CD4-positive, alpha-beta T cell treated with Interleukin-10 for 1 hour (primary cell): ENCODE measurements around the gene WRNIP1.

ENCODE experiments used
- DNase-seq: peaks from one replicate; pipeline ENCODE4 v3.0.0-alpha.2; 2020

The WRNIP1 gene

DNA sequence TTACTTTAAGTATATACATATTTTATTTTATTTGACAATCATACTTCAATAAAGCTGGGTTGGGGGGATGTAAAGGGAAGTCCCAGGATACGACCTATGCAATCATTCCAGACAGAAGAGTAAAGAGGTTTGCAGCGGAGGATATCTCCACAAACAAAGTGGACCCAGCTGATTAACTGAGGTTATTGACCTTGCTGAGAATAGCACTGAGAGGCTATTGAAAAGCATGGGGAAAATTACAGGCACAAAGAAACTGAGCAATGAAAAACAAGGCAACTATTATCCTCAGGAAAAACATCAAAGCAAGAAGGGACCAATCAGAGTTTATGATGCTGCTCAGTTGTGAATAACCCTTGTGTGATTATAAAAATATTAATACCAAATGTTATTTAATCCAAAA, 43.8 kb downstream of the WRNIP1 start:
- DNase-seq = no peak

DNA sequence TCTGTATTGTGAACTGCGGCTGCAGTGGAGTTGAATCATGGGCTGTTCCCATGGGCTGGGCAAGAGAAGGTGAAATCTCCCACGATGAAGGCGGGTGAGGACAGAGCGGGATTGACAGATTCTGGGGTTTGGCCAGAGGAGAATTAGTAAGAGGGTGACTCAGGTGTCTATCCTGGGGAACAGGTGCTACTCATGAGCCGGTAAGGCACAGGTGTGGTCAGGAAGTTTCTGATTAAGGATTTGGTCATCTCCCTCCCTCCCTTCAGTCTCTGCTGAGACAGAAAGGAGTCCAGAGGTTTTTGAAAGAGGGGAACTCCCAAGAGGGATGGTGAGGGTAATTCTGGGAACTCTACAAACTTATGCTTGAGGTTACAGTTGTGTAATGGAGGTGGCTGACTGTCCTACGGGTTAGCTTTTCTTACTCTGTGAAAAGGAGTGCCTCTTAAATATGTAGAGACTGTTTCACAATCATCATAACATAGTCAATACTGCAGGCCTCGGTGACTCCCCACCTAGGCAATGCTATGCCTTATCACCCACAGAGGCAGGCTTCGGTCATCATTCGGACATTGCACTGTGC, 45.0 kb downstream of the WRNIP1 start:
- DNase-seq = no peak

DNA sequence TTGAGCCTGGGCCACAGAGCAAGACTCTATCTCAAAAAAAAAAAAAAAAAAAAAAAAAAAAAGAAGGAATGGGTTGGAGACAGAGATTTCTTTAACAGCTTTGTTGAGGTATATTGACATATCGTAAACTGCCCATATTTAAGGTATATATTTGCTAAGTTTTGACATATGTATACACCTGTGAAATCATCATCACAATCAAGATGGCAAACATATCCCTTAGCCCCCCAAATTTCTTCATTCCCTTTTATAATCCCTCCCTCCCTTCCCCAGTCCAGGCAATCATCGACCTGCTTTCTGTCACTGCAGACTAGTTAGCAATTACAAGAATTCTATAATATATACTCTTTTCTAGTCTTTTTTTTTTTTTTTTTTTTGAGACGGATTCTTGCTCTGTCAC, 47.5 kb downstream of the WRNIP1 start:
- no peak for DNase-seq

DNA sequence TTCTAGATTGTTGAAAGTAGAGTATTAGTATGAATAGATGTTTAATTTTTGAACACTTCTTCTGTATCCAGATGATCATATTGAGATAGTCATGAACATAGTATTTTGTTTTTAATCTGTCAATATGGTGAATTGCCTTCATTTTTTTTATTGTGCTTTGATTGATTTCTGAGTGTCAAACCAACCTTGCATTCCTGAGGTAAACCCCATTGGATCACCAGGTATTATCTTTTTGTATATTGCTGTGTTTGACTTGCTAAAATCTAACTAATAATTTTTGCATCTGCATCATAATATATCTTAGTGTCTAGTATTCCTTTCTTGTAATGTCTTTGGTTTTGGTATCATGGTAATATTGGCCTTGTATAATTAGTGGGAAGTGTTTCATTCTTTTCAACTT, 51.0 kb downstream of the WRNIP1 start:
- DNase-seq = no peak

DNA sequence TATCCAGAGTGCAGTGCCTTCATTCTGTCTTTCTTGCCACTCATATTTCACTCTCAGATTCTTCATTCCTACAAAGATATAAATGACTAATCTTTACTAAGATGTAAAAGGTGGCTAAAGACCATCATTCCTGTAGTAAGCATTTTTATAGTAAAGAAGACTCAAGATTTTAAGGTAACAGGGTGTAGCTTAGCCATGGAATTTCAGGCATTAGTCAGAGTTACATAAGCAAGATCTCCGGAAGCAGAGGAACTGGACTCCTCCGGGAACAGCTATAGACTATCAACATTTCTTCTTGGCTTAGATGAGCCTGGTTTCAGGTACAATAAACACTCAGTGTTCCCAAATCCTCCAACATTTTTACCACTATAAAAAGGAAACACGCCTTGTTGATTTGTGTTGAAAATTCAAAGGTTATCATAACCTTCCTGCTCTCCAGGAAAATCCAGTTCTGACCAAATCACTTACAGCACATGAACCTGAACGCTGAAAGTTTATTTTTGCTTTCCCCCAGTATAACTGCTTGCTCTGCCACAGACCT, 52.8 kb downstream of the WRNIP1 start:
- no peak for DNase-seq

DNA sequence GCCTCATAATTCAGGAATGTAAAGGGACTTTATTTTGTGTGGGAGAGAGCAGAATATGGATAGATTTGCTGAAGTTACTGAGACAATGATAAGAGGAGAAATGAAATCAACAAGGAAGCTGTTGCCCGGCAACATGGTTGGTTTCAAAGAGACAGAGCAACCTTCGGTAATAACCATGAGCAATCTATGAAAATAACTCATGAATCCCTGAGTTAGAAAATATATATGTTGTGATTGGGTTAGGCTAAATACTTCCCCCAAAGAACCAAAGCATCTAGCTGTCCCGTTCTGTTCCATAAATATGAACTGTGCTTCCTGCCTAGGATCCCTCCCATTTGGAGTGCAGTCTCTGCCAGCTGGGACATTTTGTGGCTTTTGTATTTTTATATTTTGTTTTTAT, 53.4 kb downstream of the WRNIP1 start:
- DNase-seq = no peak

DNA sequence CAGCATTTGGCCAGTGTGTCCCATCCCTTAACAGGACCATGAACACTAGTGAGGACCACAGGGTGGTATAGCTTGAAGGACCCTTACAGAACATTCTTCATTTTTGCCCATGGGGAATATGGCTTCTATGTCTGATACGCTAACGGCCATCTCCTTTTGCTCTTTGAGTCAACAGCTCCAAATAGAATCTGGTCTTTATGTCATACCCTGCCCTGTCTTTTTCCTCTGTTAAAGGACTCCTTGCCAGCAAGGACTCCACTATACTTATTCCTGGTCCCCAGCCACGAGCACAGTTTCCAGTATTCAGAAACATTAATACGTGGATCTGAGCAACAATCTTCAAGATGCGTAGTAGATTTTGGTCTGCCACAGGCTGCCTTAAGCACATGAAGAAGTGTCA, 53.9 kb downstream of the WRNIP1 start:
- DNase-seq = no peak

DNA sequence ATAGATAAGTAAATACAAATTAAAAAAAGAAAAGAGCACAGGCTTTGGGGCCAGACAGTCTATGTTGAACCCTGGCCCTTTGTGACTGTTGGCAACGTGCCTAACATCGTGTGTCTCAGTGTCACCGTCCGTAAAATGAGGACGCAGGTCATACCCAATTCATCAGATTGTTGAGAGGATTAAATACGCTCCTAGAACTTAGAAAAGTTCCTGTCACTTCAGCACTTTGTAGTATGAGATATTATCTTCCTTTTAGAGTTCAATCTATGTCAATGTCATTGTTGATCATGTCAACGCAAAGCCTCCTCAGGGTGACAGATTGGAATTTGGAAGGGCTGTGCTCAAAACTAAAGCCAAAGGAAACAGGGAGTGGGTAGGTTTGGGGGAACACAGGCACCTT, 54.8 kb downstream of the WRNIP1 start:
- DNase-seq = no peak

DNA sequence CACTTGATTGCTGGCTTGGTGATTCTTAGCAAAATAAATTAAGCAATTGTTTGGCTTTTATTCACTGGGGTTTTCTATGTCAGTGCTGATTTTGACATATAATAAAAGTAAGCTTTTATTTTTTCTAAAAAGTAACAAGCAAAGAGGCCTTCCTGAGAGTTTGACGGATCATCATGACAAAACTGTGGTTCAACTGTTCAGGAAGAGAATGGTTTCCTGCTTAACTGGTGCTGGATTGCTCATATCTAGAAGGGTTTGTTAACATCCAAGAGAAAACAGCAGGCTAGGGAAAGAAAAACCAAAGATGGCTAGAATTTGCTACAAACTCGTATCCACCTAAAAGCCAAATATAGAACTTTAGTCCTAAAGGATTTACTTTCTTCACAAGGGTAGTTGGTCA, 55.2 kb downstream of the WRNIP1 start:
- DNase-seq = no peak

DNA sequence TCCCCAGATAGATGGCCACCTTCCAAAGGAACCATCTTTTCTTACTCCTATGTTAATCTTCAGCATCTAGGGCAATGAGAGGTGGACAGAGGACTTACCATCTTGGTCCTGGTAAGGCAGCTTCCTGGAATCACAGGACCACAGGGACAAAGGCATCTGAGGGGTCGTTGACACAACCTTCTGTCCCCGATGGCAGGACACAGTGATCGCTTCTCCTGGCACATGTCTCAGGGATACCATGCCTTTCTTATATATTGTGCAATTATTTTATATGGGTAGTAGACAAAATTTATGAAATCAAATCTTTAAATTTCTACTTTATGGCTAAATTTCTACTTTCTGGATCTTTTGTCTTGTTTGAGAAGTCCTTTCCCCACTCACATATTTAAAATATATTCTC, 56.4 kb downstream of the WRNIP1 start:
- DNase-seq = no peak

DNA sequence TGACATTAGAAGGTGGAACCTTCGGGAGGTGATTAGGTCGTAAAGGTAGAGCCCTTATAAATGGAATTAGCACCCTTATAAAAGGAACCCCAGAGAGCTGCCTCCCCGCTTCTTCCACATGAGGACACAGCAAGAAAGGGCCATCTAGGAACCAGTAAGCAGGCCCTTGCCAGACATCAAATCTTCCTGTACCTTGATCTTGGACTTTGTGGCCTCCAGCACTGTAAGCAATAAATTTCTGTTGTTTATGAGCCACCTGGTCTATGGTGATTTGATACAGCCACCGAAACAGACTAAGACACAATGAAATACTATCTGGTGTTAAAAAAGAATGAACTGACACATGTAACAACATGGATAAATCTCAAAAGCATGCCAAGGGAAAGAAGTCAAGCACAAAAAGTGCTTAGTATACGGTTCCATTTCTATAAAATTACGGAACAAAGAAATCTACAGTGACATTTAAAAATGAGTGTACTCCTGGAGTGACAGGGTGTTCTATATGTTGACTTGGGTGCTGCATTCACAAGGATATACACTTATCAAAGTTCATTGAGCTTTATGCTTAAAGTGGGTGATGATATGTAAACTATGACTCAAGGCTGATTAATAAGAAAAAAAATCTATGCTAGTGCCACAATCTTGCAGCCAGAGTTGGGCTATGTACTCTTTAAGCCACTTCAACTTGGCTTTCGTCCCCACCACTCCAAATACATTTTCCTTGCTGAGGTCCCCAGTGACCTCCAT, 58.1 kb downstream of the WRNIP1 start:
- no peak for DNase-seq

DNA sequence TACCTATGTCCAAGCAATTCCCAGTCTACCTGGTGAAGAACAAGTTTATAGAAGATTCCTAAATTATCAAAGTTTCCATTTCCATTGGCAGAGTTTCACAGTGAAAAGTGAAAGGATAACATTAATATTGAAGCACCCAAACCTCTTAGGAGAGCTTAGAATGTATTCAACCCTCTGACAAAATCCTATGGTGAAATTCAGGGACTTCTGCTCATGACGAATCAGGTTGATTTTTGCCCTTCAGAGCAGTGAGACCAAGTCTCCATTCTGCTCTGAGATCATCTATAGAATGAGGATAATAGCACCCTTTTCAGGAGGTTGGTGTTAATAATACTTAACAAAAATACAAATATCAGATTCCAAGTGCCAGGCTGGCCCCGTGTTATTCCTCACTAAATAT, 60.9 kb downstream of the WRNIP1 start:
- DNase-seq = no peak

DNA sequence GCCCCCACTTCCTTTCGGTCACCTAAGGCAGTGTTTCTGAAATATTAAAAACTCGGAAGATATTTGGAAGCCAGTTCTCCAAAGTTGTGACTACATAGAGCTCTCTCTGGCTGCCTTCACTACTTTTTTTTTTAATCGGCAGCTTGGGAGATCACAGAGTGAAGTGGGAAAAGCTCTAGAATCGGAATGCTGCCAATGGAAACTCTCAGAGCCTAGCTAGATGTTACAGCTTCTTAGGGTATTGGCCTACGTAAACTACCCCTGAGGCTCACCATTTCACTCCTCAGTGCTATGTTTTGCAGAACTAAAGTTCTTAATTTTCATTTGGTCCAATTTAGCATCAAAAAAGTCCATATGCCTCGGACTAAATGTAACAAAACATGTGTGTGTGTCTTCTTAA, 61.9 kb downstream of the WRNIP1 start:
- DNase-seq = no peak

DNA sequence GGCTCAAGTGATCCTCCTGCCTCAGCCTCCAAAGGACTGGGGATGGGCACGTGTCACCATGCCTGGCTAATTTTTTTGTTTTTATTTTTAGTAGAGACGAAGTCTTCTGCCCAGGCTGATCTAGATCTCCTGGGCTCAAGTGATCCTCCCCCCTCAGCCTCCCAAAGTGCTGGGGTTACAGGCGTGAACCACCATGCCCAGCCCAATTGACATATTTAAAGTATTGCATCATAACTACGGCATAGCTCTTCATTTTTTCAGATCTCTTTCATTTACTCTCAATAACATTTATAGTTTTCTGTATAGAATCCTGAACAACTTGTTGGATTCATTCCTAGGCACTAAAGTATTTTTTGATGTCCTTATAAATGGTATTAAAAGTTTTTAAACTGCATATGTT, 63.4 kb downstream of the WRNIP1 start:
- no peak for DNase-seq

DNA sequence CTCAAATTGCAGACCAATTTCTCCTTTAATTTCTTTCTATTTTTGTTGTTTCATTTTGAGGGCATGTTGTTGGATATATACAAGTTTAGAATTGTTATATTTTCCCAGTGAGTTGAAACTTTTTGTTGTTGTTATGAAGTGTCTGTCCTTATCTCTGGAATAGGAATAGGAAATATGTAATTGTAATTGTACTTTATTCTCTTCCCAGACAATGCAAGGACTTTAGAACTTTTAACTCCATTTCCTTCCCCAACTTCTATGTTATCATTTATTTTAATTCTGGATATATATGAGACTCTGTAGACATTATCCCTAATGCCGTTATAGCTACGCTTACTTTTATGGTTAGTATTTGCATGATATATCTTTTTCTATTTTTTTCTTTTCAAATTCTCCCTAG, 64.1 kb downstream of the WRNIP1 start:
- no peak for DNase-seq

DNA sequence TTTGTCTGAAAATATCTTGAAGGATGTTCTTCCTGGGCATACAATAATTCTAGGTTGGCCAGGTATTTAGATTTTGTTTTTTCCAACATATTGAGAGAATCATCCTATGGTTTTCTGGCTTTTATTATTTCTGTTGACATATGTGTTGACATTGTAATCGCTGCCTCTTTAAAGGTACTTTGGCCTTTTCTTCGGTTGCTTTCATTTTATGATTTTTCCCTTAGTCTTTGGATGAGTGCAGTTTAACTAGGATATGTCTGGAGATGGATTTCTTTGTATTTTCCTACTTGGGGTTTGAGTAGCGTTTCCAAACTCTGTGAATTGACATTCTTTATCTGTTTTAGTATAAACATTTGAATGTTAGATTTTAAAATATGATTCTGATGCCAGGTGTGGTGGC, 65.0 kb downstream of the WRNIP1 start:
- DNase-seq = no peak

DNA sequence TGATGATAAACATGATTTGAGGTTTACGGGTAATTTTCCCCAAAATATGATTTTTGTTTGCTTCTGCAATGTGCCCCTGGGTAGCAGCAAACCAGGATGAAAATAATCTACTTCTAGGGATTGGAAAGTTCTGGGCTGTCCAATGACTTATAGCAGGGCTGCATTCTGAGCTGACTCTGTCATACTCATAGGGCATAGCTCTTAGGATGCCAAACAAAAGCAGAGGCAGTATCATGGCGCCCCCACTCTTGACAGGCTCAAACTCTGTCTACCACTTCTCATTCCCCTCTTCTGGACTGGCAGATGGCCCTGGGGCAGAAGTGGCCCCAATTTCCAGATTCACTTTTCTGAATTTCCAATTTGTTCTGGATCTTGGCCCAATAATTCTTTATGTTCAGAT, 66.2 kb downstream of the WRNIP1 start:
- no peak for DNase-seq

DNA sequence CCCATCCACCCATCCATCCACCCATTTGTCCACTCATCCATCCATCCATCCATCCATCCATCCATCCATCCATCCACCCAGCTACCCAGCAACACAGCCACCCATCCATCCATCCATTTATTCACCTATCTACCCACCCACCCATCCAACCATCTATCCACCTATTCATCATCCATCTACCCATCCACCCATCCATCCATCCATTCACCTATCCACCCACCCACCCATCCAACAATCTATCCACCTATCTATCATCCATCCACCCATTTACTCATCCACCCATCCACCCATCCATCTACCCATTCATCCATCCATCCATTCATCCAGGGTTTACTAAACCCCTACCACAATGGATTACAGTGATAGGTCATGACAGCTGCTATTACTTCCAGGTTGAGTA, 69.1 kb downstream of the WRNIP1 start:
- no peak for DNase-seq
